CD4-positive, alpha-beta T cell treated with Interleukin-12 subunit alpha and Interleukin-12 subunit beta, for 1 hour (primary cell): Measurements from ENCODE around the gene SPINT4.
"Not testable (repeated sequence)": the region's sequence is repeated elsewhere in the genome, so short reads cannot be mapped to it uniquely, and the experiment has no call there.

ENCODE experiments used
- DNase-seq: peaks from one replicate; pipeline ENCODE4 v3.0.0-alpha.2; 2020

SPINT4 gene

GRCh38 chr20:45722047-45722446, at the start of gene SPINT4:
SPINT4 (plus strand) TSS chr20:45722347; CDS start chr20:45722368, 21 bp downstream.
- no peak for DNase-seq

GRCh38 chr20:45672765-45673164, 49.4 kb upstream of the SPINT4 start:
- DNase-seq = no peak

GRCh38 chr20:45679650-45680049, 42.5 kb upstream of the SPINT4 start:
- no peak for DNase-seq

GRCh38 chr20:45685896-45686295, 36.3 kb upstream of the SPINT4 start:
- no peak for DNase-seq

GRCh38 chr20:45693346-45693745, 28.8 kb upstream of the SPINT4 start:
- not testable (repeated sequence) for DNase-seq

- no peak for DNase-seq
Measured at GRCh38 chr20:45695496-45695895, 26.7 kb upstream of the SPINT4 start.

- no peak for DNase-seq
Measured at GRCh38 chr20:45701104-45701503, 21.0 kb upstream of the SPINT4 start.

- DNase-seq = no peak
Measured at GRCh38 chr20:45701873-45702272, 20.3 kb upstream of the SPINT4 start, which contains the start of gene WFDC13. WFDC13 (plus strand) TSS chr20:45702038; CDS start chr20:45702124, 86 bp downstream.

- no peak for DNase-seq
Measured at GRCh38 chr20:45704969-45705637, 17.0 kb upstream of the SPINT4 start, which contains the start of gene WFDC10B. WFDC10B (minus strand) TSS chr20:45705019; CDS start chr20:45685992, 19,027 bp downstream.

- not testable (repeated sequence) for DNase-seq
Measured at GRCh38 chr20:45716141-45716688, 5.9 kb upstream of the SPINT4 start.

- DNase-seq = no peak
Measured at GRCh38 chr20:45725134-45725533, 3.0 kb downstream of the SPINT4 start.

- no peak for DNase-seq
Measured at GRCh38 chr20:45727044-45727443, 4.9 kb downstream of the SPINT4 start.

GRCh38 chr20:45732199-45732598, 10.1 kb downstream of the SPINT4 start:
- DNase-seq = no peak

- DNase-seq = no peak
Measured at GRCh38 chr20:45735552-45735951, 13.4 kb downstream of the SPINT4 start.

- DNase-seq = no peak
Measured at GRCh38 chr20:45735988-45736387, 13.8 kb downstream of the SPINT4 start.

GRCh38 chr20:45742596-45742995, 20.4 kb downstream of the SPINT4 start:
- no peak for DNase-seq

- no peak for DNase-seq
Measured at GRCh38 chr20:45745015-45745414, 22.9 kb downstream of the SPINT4 start.

GRCh38 chr20:45751721-45752120, 29.6 kb downstream of the SPINT4 start:
- no peak for DNase-seq

- no peak for DNase-seq
Measured at GRCh38 chr20:45752746-45753145, 30.6 kb downstream of the SPINT4 start.

- no peak for DNase-seq
Measured at GRCh38 chr20:45758096-45758495, 35.9 kb downstream of the SPINT4 start.

- not testable (repeated sequence) for DNase-seq
Measured at GRCh38 chr20:45759921-45760320, 37.8 kb downstream of the SPINT4 start.

- DNase-seq = not testable (repeated sequence)
Measured at GRCh38 chr20:45761966-45762365, 39.8 kb downstream of the SPINT4 start.

GRCh38 chr20:45764618-45765282, 42.6 kb downstream of the SPINT4 start:
- DNase-seq = not testable (repeated sequence)

GRCh38 chr20:45765307-45765875, 43.2 kb downstream of the SPINT4 start:
- DNase-seq = no peak
